ENCODE results near the gene GRIP1.
A peak's percentile ranks its signal among the peaks of the same experiment; 100 is the strongest.
"Not testable (repeated sequence)": the region's sequence is repeated elsewhere in the genome, so short reads cannot be mapped to it uniquely, and the experiment has no call there.

The GRIP1 gene

GRCh38 chr12:66331814-66332213 lies 347.1 kb downstream of the GRIP1 start:
- DNase-seq = no peak

- no peak for DNase-seq
Observed at GRCh38 chr12:66331016-66331415, 347.9 kb downstream of the GRIP1 start.

GRCh38 chr12:66329941-66330340 lies 348.9 kb downstream of the GRIP1 start:
- no peak for DNase-seq

- DNase-seq = no peak
Observed at GRCh38 chr12:66323017-66323416, 355.9 kb downstream of the GRIP1 start.

- no peak for DNase-seq
Observed at GRCh38 chr12:66321435-66321834, 357.4 kb downstream of the GRIP1 start.

- no peak for DNase-seq
Observed at GRCh38 chr12:66320996-66321395, 357.9 kb downstream of the GRIP1 start.

GRCh38 chr12:66319266-66319954 lies 359.5 kb downstream of the GRIP1 start:
- DNase-seq = no peak

- no peak for DNase-seq
Observed at GRCh38 chr12:66314278-66314677, 364.6 kb downstream of the GRIP1 start.

- DNase-seq = no peak
Observed at GRCh38 chr12:66312189-66312588, 366.7 kb downstream of the GRIP1 start.

- no peak for DNase-seq
Observed at GRCh38 chr12:66309606-66310005, 369.3 kb downstream of the GRIP1 start.

- no peak for DNase-seq
Observed at GRCh38 chr12:66304296-66304900, 374.5 kb downstream of the GRIP1 start.

- not testable (repeated sequence) for DNase-seq
Observed at GRCh38 chr12:66303316-66303804, 375.5 kb downstream of the GRIP1 start.

- DNase-seq = no peak
Observed at GRCh38 chr12:66302827-66303169, 376.1 kb downstream of the GRIP1 start.

- peak; percentile 48 to 97 (median 87) for DNase-seq
Observed at GRCh38 chr12:66301944-66302826, 376.7 kb downstream of the GRIP1 start, which contains the start of gene HELB. Gene HELB (plus strand): TSS chr12:66302493. CDS start chr12:66302604, 111 bp downstream.

GRCh38 chr12:66297923-66298322 lies 381.0 kb downstream of the GRIP1 start:
- DNase-seq = no peak
